Stomach smooth muscle (tissue), 2 donors: ENCODE results near the gene JAKMIP2.
A peak's percentile ranks its signal among the peaks of the same experiment; 100 is the strongest.
"Not testable (repeated sequence)": the region's sequence is repeated elsewhere in the genome, so short reads cannot be mapped to it uniquely, and the experiment has no call there.

Source experiments
- H3K27ac ChIP-seq: one replicate; pipeline ENCODE4 v1.7.0; 2013; ENCODE audit warnings: mild to moderate bottlenecking, low read length, inconsistent platforms
- H3K27me3 ChIP-seq, 2 donors: one replicate each; pipeline ENCODE4 v1.7.0; 2013; ENCODE audit warnings: low read length in 2 of 2; ENCODE audit not compliant: insufficient read depth in 2 of 2, control insufficient read depth in 1 of 2
- H3K36me3 ChIP-seq, 2 donors: one replicate each; pipeline ENCODE4 v1.7.0; 2013; ENCODE audit warnings: low read length in 2 of 2; ENCODE audit not compliant: control insufficient read depth in 2 of 2, insufficient read depth in 2 of 2
- H3K4me1 ChIP-seq: one replicate; pipeline ENCODE4 v1.7.0; 2013; ENCODE audit warnings: low read length; ENCODE audit not compliant: control insufficient read depth, insufficient read depth
- H3K4me3 ChIP-seq, 2 donors: one replicate each; pipeline ENCODE4 v1.7.0; 2013; ENCODE audit warnings: low read length in 2 of 2
- H3K9ac ChIP-seq, 2 donors: one replicate each; pipeline ENCODE4 v1.7.0; 2013; ENCODE audit warnings: low read length in 2 of 2, mild to moderate bottlenecking in 1 of 2
- H3K9me3 ChIP-seq, 2 donors: one replicate each; pipeline ENCODE4 v1.7.0; 2013; ENCODE audit warnings: low read length in 2 of 2; ENCODE audit not compliant: control insufficient read depth in 2 of 2
- donor health status: healthy.
- donor health status: Pancreatic carcinoma.

JAKMIP2 gene

GRCh38 chr5:147560718-147561331, 221.7 kb downstream of the JAKMIP2 start:
- Histone ChIP-seq H3K27ac (no peak overlapping the region), H3K4me1 (peaks cover 14% of the 10 kb centered on the region), H3K27me3 (no peaks in the 10 kb centered on the region)

GRCh38 chr5:147559749-147560148, 222.8 kb downstream of the JAKMIP2 start:
- no peak overlapping the region for H3K4me3 ChIP-seq
- no peaks in the 10 kb centered on the region for H3K27me3 ChIP-seq
- no peak overlapping the region for H3K9ac ChIP-seq
- peaks cover 15% of the 10 kb centered on the region for H3K4me1 ChIP-seq
- H3K9me3 ChIP-seq: no peaks in the 10 kb centered on the region
- no peaks in the 10 kb centered on the region for H3K36me3 ChIP-seq
- H3K27ac ChIP-seq: no peak overlapping the region

More at GRCh38 chr5:147560718-147561331, 221.7 kb downstream of the JAKMIP2 start:
- H3K9me3 ChIP-seq: no peaks in the 10 kb centered on the region
- no peak overlapping the region for H3K4me3 ChIP-seq
- H3K9ac ChIP-seq: no peak overlapping the region
- no peaks in the 10 kb centered on the region for H3K36me3 ChIP-seq

GRCh38 chr5:147558826-147559225, 223.7 kb downstream of the JAKMIP2 start:
- Histone ChIP-seq H3K9me3 (no peaks in the 10 kb centered on the region), H3K27ac (peak overlapping the region; percentile 46), H3K4me3 (peak overlapping the region in 1 of 2 donors; percentile 17), H3K4me1 (peaks cover 22% of the 10 kb centered on the region), H3K27me3 (no peaks in the 10 kb centered on the region), H3K36me3 (no peaks in the 10 kb centered on the region), H3K9ac (peak overlapping the region in 1 of 2 donors; percentile 44)

GRCh38 chr5:147557876-147558745, 224.4 kb downstream of the JAKMIP2 start:
- H3K27ac ChIP-seq: peak overlapping the region; percentile 46

GRCh38 chr5:147555176-147555575, 227.4 kb downstream of the JAKMIP2 start:
- H3K36me3 ChIP-seq: no peaks in the 10 kb centered on the region
- no peak overlapping the region for H3K4me3 ChIP-seq
- H3K4me1 ChIP-seq: peaks cover 43% of the 10 kb centered on the region
- H3K27me3 ChIP-seq: no peaks in the 10 kb centered on the region
- peak overlapping the region; percentile 78 for H3K27ac ChIP-seq
- no peaks in the 10 kb centered on the region for H3K9me3 ChIP-seq
- H3K9ac ChIP-seq: peak overlapping the region in 1 of 2 donors; percentile 61

More at GRCh38 chr5:147557876-147558745, 224.4 kb downstream of the JAKMIP2 start:
- H3K9ac ChIP-seq: peak overlapping the region in 1 of 2 donors; percentile 44
- H3K27me3 ChIP-seq: no peaks in the 10 kb centered on the region
- no peaks in the 10 kb centered on the region for H3K9me3 ChIP-seq
- peaks cover 26% of the 10 kb centered on the region for H3K4me1 ChIP-seq
- peak overlapping the region in 1 of 2 donors; percentile 17 for H3K4me3 ChIP-seq
- no peaks in the 10 kb centered on the region for H3K36me3 ChIP-seq

GRCh38 chr5:147554261-147554817, 228.2 kb downstream of the JAKMIP2 start:
- Histone ChIP-seq H3K36me3 (no peaks in the 10 kb centered on the region), H3K27ac (peak overlapping the region; percentile 78), H3K9me3 (no peaks in the 10 kb centered on the region), H3K4me3 (peak overlapping the region; percentile 29 to 36), H3K27me3 (no peaks in the 10 kb centered on the region), H3K9ac (peak overlapping the region; percentile 7 to 61), H3K4me1 (peaks cover 43% of the 10 kb centered on the region)

- peaks cover 40% of the 10 kb centered on the region for H3K4me1 ChIP-seq
- not testable (repeated sequence) for H3K9me3 ChIP-seq, H3K27me3 ChIP-seq, H3K36me3 ChIP-seq
- H3K4me3 ChIP-seq: peak overlapping the region; percentile 29 to 36
- H3K9ac ChIP-seq: peak overlapping the region; percentile 7 to 61
- peak overlapping the region; percentile 78 for H3K27ac ChIP-seq
Measured at GRCh38 chr5:147553817-147554216, 228.7 kb downstream of the JAKMIP2 start.

GRCh38 chr5:147552897-147553296, 229.6 kb downstream of the JAKMIP2 start:
- Histone ChIP-seq H3K4me1 (peaks cover 30% of the 10 kb centered on the region), H3K27ac (peak overlapping the region; percentile 78), H3K27me3 (no peaks in the 10 kb centered on the region), H3K9ac (peak overlapping the region in 1 of 2 donors; percentile 14), H3K36me3 (no peaks in the 10 kb centered on the region), H3K4me3 (no peak overlapping the region), H3K9me3 (no peaks in the 10 kb centered on the region)

GRCh38 chr5:147551677-147552076, 230.9 kb downstream of the JAKMIP2 start:
- peaks cover 29% of the 10 kb centered on the region for H3K4me1 ChIP-seq
- H3K4me3 ChIP-seq: peak overlapping the region; percentile 15 to 22
- no peaks in the 10 kb centered on the region for H3K27me3 ChIP-seq
- H3K36me3 ChIP-seq: no peaks in the 10 kb centered on the region
- H3K9me3 ChIP-seq: no peaks in the 10 kb centered on the region
- no peak overlapping the region for H3K9ac ChIP-seq
- H3K27ac ChIP-seq: peak overlapping the region; percentile 58

- peak overlapping the region; percentile 13 for H3K27ac ChIP-seq
- no peak overlapping the region for H3K9ac ChIP-seq
- H3K36me3 ChIP-seq: no peaks in the 10 kb centered on the region
- H3K4me3 ChIP-seq: no peak overlapping the region
- peaks cover 14% of the 10 kb centered on the region for H3K4me1 ChIP-seq
- H3K27me3 ChIP-seq: no peaks in the 10 kb centered on the region
- no peaks in the 10 kb centered on the region for H3K9me3 ChIP-seq
Measured at GRCh38 chr5:147547730-147548129, 234.8 kb downstream of the JAKMIP2 start.
